ENCODE results near the gene MAP3K13.

Gene MAP3K13

GRCh38 chr3:185362850-185363661 lies at the start of gene MAP3K13:
Gene MAP3K13, plus strand, starts transcription at chr3:185363136. Its CDS starts 65,446 bp downstream, at chr3:185428582.
- Histone ChIP-seq H3K4me1 (ENCODE audit: control insufficient read depth, insufficient read depth, low read length) (no peaks in the 10 kb centered on the region), H3K9me3 (ENCODE audit: control insufficient read depth, insufficient read depth, low read length) (no peaks in the 10 kb centered on the region), H3K27me3 (ENCODE audit: control insufficient read depth, insufficient read depth, low read length) (0 out of 2 replicates have a peak, but pooled peaks cover 2% of the 10 kb centered on the region), H3K4me3 (ENCODE audit: low read length) (peak within 1 kb of the TSS; percentile 37; the same call in 1 of the 2 replicates), H3K36me3 (ENCODE audit: control insufficient read depth, insufficient read depth, low read length) (no peaks in the 10 kb centered on the region), H3K27ac (ENCODE audit: low read length) (no peak within 1 kb of the TSS)
- no CpG with 5 or more reads among the region's 17 CpGs for WGBS (ENCODE audit: insufficient coverage, insufficient read length)
- DNase-seq (ENCODE audit: low read depth, low spot score): peak; percentile 22

- H3K36me3 ChIP-seq (ENCODE audit: control insufficient read depth, insufficient read depth, low read length): no peaks in the 10 kb centered on the region
- no peaks in the 10 kb centered on the region for H3K4me1 ChIP-seq (ENCODE audit: control insufficient read depth, insufficient read depth, low read length)
- no peak overlapping the region for H3K4me3 ChIP-seq (ENCODE audit: low read length)
- no peak for DNase-seq (ENCODE audit: low read depth, low spot score)
- no peaks in the 10 kb centered on the region for H3K9me3 ChIP-seq (ENCODE audit: control insufficient read depth, insufficient read depth, low read length)
- no peaks in the 10 kb centered on the region for H3K27me3 ChIP-seq (ENCODE audit: control insufficient read depth, insufficient read depth, low read length)
- WGBS (ENCODE audit: insufficient coverage, insufficient read length): no CpG with 5 or more reads among the region's 3 CpGs
- H3K27ac ChIP-seq (ENCODE audit: low read length): no peak overlapping the region
These were observed 49.2 kb upstream of the MAP3K13 start for GRCh38 chr3:185313693-185314246.

- Histone ChIP-seq H3K4me1 (ENCODE audit: control insufficient read depth, insufficient read depth, low read length) (no peaks in the 10 kb centered on the region), H3K4me3 (ENCODE audit: low read length) (no peak overlapping the region), H3K36me3 (ENCODE audit: control insufficient read depth, insufficient read depth, low read length) (no peaks in the 10 kb centered on the region), H3K27ac (ENCODE audit: low read length) (no peak overlapping the region), H3K9me3 (ENCODE audit: control insufficient read depth, insufficient read depth, low read length) (no peaks in the 10 kb centered on the region), H3K27me3 (ENCODE audit: control insufficient read depth, insufficient read depth, low read length) (no peaks in the 10 kb centered on the region)
- no CpG with 5 or more reads among the region's 6 CpGs for WGBS (ENCODE audit: insufficient coverage, insufficient read length)
- DNase-seq (ENCODE audit: low read depth, low spot score): no peak
These were observed 46.1 kb upstream of the MAP3K13 start for GRCh38 chr3:185316740-185317412.

- no peaks in the 10 kb centered on the region for H3K4me1 ChIP-seq (ENCODE audit: control insufficient read depth, insufficient read depth, low read length)
- H3K27me3 ChIP-seq (ENCODE audit: control insufficient read depth, insufficient read depth, low read length): no peaks in the 10 kb centered on the region
- H3K9me3 ChIP-seq (ENCODE audit: control insufficient read depth, insufficient read depth, low read length): no peaks in the 10 kb centered on the region
- no peaks in the 10 kb centered on the region for H3K36me3 ChIP-seq (ENCODE audit: control insufficient read depth, insufficient read depth, low read length)
- no peak for DNase-seq (ENCODE audit: low read depth, low spot score)
- H3K4me3 ChIP-seq (ENCODE audit: low read length): no peak overlapping the region
- no CpG with 5 or more reads among the region's 3 CpGs for WGBS (ENCODE audit: insufficient coverage, insufficient read length)
- no peak overlapping the region for H3K27ac ChIP-seq (ENCODE audit: low read length)
These were observed 45.3 kb upstream of the MAP3K13 start for GRCh38 chr3:185317674-185318073.

- no peaks in the 10 kb centered on the region for H3K27me3 ChIP-seq (ENCODE audit: control insufficient read depth, insufficient read depth, low read length)
- H3K36me3 ChIP-seq (ENCODE audit: control insufficient read depth, insufficient read depth, low read length): no peaks in the 10 kb centered on the region
- no peaks in the 10 kb centered on the region for H3K9me3 ChIP-seq (ENCODE audit: control insufficient read depth, insufficient read depth, low read length)
- WGBS (ENCODE audit: insufficient coverage, insufficient read length): no CpG with 5 or more reads among the region's 1 CpG
- H3K27ac ChIP-seq (ENCODE audit: low read length): no peak overlapping the region
- H3K4me3 ChIP-seq (ENCODE audit: low read length): no peak overlapping the region
- DNase-seq (ENCODE audit: low read depth, low spot score): no peak
- H3K4me1 ChIP-seq (ENCODE audit: control insufficient read depth, insufficient read depth, low read length): no peaks in the 10 kb centered on the region
These were observed 44.8 kb upstream of the MAP3K13 start for GRCh38 chr3:185318141-185318540.

GRCh38 chr3:185319801-185320200 lies 43.1 kb upstream of the MAP3K13 start:
- no CpG with 5 or more reads among the region's 6 CpGs for WGBS (ENCODE audit: insufficient coverage, insufficient read length)
- no peak for DNase-seq (ENCODE audit: low read depth, low spot score)
- no peaks in the 10 kb centered on the region for H3K27me3 ChIP-seq (ENCODE audit: control insufficient read depth, insufficient read depth, low read length)
- H3K4me3 ChIP-seq (ENCODE audit: low read length): no peak overlapping the region
- no peaks in the 10 kb centered on the region for H3K9me3 ChIP-seq (ENCODE audit: control insufficient read depth, insufficient read depth, low read length)
- no peaks in the 10 kb centered on the region for H3K36me3 ChIP-seq (ENCODE audit: control insufficient read depth, insufficient read depth, low read length)
- no peak overlapping the region for H3K27ac ChIP-seq (ENCODE audit: low read length)
- H3K4me1 ChIP-seq (ENCODE audit: control insufficient read depth, insufficient read depth, low read length): no peaks in the 10 kb centered on the region

- H3K9me3 ChIP-seq (ENCODE audit: control insufficient read depth, insufficient read depth, low read length): no peaks in the 10 kb centered on the region
- no peak for DNase-seq (ENCODE audit: low read depth, low spot score)
- no peaks in the 10 kb centered on the region for H3K4me1 ChIP-seq (ENCODE audit: control insufficient read depth, insufficient read depth, low read length)
- H3K36me3 ChIP-seq (ENCODE audit: control insufficient read depth, insufficient read depth, low read length): no peaks in the 10 kb centered on the region
- H3K27me3 ChIP-seq (ENCODE audit: control insufficient read depth, insufficient read depth, low read length): no peaks in the 10 kb centered on the region
- WGBS (ENCODE audit: insufficient coverage, insufficient read length): no CpG with 5 or more reads among the region's 10 CpGs
- no peak overlapping the region for H3K4me3 ChIP-seq (ENCODE audit: low read length)
- H3K27ac ChIP-seq (ENCODE audit: low read length): no peak overlapping the region
These were observed 42.0 kb upstream of the MAP3K13 start for GRCh38 chr3:185320949-185321348.

GRCh38 chr3:185322101-185322719 lies 40.7 kb upstream of the MAP3K13 start:
- Histone ChIP-seq H3K4me3 (ENCODE audit: low read length) (no peak overlapping the region), H3K4me1 (ENCODE audit: control insufficient read depth, insufficient read depth, low read length) (no peaks in the 10 kb centered on the region), H3K9me3 (ENCODE audit: control insufficient read depth, insufficient read depth, low read length) (no peaks in the 10 kb centered on the region), H3K27ac (ENCODE audit: low read length) (no peak overlapping the region), H3K36me3 (ENCODE audit: control insufficient read depth, insufficient read depth, low read length) (no peaks in the 10 kb centered on the region), H3K27me3 (ENCODE audit: control insufficient read depth, insufficient read depth, low read length) (no peaks in the 10 kb centered on the region)
- no peak for DNase-seq (ENCODE audit: low read depth, low spot score)
- WGBS (ENCODE audit: insufficient coverage, insufficient read length): no CpG with 5 or more reads among the region's 5 CpGs

GRCh38 chr3:185325946-185326791 lies 36.8 kb upstream of the MAP3K13 start:
- Histone ChIP-seq H3K36me3 (ENCODE audit: control insufficient read depth, insufficient read depth, low read length) (no peaks in the 10 kb centered on the region), H3K27me3 (ENCODE audit: control insufficient read depth, insufficient read depth, low read length) (no peaks in the 10 kb centered on the region), H3K4me3 (ENCODE audit: low read length) (no peak overlapping the region), H3K4me1 (ENCODE audit: control insufficient read depth, insufficient read depth, low read length) (no peaks in the 10 kb centered on the region), H3K27ac (ENCODE audit: low read length) (no peak overlapping the region), H3K9me3 (ENCODE audit: control insufficient read depth, insufficient read depth, low read length) (no peaks in the 10 kb centered on the region)
- no CpG with 5 or more reads among the region's 8 CpGs for WGBS (ENCODE audit: insufficient coverage, insufficient read length)
- DNase-seq (ENCODE audit: low read depth, low spot score): no peak

GRCh38 chr3:185327062-185327461 lies 35.9 kb upstream of the MAP3K13 start:
- Histone ChIP-seq H3K4me3 (ENCODE audit: low read length) (no peak overlapping the region), H3K4me1 (ENCODE audit: control insufficient read depth, insufficient read depth, low read length) (no peaks in the 10 kb centered on the region), H3K36me3 (ENCODE audit: control insufficient read depth, insufficient read depth, low read length) (no peaks in the 10 kb centered on the region), H3K27me3 (ENCODE audit: control insufficient read depth, insufficient read depth, low read length) (no peaks in the 10 kb centered on the region), H3K27ac (ENCODE audit: low read length) (no peak overlapping the region), H3K9me3 (ENCODE audit: control insufficient read depth, insufficient read depth, low read length) (no peaks in the 10 kb centered on the region)
- no peak for DNase-seq (ENCODE audit: low read depth, low spot score)
- WGBS (ENCODE audit: insufficient coverage, insufficient read length): no CpG with 5 or more reads among the region's 6 CpGs
